Panc1 (cell line): ENCODE measurements around the gene CACNA2D3.

Experiments used
- CTCF ChIP-seq: fragments of 450-650 bp; IDR thresholded peaks from 2 replicates; pipeline ENCODE4 v1.5.1; 2017; ENCODE audit warnings: mild to moderate bottlenecking
- POLR2AphosphoS5 ChIP-seq: IDR thresholded peaks from 2 replicates; pipeline ENCODE4 v1.6.1; 2012; ENCODE audit warnings: mild to moderate bottlenecking, low read depth, low read length, moderate library complexity

- TF ChIP-seq CTCF (no peak), POLR2AphosphoS5 (no peak)
These were observed 866.7 kb downstream of the CACNA2D3 start for GRCh38 chr3:54988838-54989630.
